Colonic mucosa (tissue), 4 donors: ENCODE data around the gene MAST3. TPM values are rescaled to one million over a fixed set of nuclear protein-coding genes. Genes with fewer than 3 reads are reported as not detected.

Source experiments
- DNase-seq: peaks from one replicate; pipeline ENCODE4 v3.0.0-alpha.2; 2020
- H3K27ac ChIP-seq: fragments of 200-600 bp; one replicate; pipeline ENCODE4 v1.8.0; 2021
- H3K27me3 ChIP-seq: fragments of 200-600 bp; one replicate; pipeline ENCODE4 v1.8.0; 2021
- H3K36me3 ChIP-seq: fragments of 200-600 bp; one replicate; pipeline ENCODE4 v1.8.0; 2021
- H3K4me1 ChIP-seq: fragments of 200-600 bp; one replicate; pipeline ENCODE4 v1.8.0; 2021; ENCODE audit warnings: mild to moderate bottlenecking
- H3K4me3 ChIP-seq: fragments of 200-600 bp; one replicate; pipeline ENCODE4 v1.8.0; 2021
- H3K9ac ChIP-seq, 2 donors: one replicate each; pipeline ENCODE4 v1.7.0; 2013; ENCODE audit warnings: control low read depth in 2 of 2, low read depth in 2 of 2, low read length in 2 of 2
- H3K9me3 ChIP-seq: fragments of 200-600 bp; one replicate; pipeline ENCODE4 v1.8.0; 2021
- CTCF ChIP-seq: fragments of 200-600 bp; IDR thresholded peaks from one replicate; pipeline ENCODE4 v1.8.0; 2022; ENCODE audit warnings: antibody characterized with exemption, mild to moderate bottlenecking
- intact Hi-C: fragments of 100-400 bp; cut with DNase I; formaldehyde crosslinking; loops from one replicate; pipeline ENCODE4 v1.14.1; 2022
- total RNA-seq, 2 donors: library from RNA; stranded (reverse); fragmentation: NEBNext Ultra II Directional in 1 of 2; extraction: Animal tissue kit (Norgen Biotek cat#: 25700) in 1 of 2; gene quantifications; one replicate each; pipeline ENCODE4 v1.2.1, GENCODE V29; 2021
- donor health status: healthy.
- donor health status: DM: no; HTN: no; CAD: no.
- donor health status: DM: no; HTN: no; CAD: no.

MAST3 gene
- total RNA-seq, 2 donors from 2014 or later: 24.3 to 30.9 TPM

- no peak overlapping the region for H3K9ac ChIP-seq
- TF ChIP-seq CTCF: no peak
- no peaks in the 10 kb centered on the region for H3K36me3 ChIP-seq
- H3K4me1 ChIP-seq: peaks cover 13% of the 10 kb centered on the region
- no peaks in the 10 kb centered on the region for H3K27me3 ChIP-seq
- H3K27ac ChIP-seq: no peak overlapping the region
- intact Hi-C loops: no loop called here
- no peak overlapping the region for H3K4me3 ChIP-seq
- H3K9me3 ChIP-seq: no peaks in the 10 kb centered on the region
- no peak for DNase-seq
Measured at GRCh38 chr19:18198374-18198773, 100.8 kb downstream of the MAST3 start.

Other genes with a start within 250 kb of the MAST3 start
- gene JAK3, start 249.8 kb upstream of the MAST3 start, total RNA-seq: 1 to 10 TPM; 3.1 to 4.0 TPM
- gene RPL18A, start 237.9 kb upstream of the MAST3 start, total RNA-seq: 1,000 to 10,000 TPM; 1,592 to 1,923 TPM
- gene SLC5A5, start 225.8 kb upstream of the MAST3 start, total RNA-seq: not detected
- 100 to 1,000 TPM in 1 of 2 donors, 10 to 100 TPM in 1; 45.2 to 122 TPM for gene CCDC124, start 164.8 kb upstream of the MAST3 start, total RNA-seq
- gene KCNN1, start 130.7 kb upstream of the MAST3 start, total RNA-seq: not detected
- 10 to 100 TPM; 15.8 to 16.4 TPM for gene ARRDC2, start 89.6 kb upstream of the MAST3 start, total RNA-seq
- gene IL12RB1, start 10.8 kb upstream of the MAST3 start, total RNA-seq: 1 to 10 TPM in 1 of 2 donors, under 1 TPM in 1; 0.53 to 1.1 TPM
- gene PIK3R2, start 55.4 kb downstream of the MAST3 start, total RNA-seq: 10 to 100 TPM; 42.9 to 48.2 TPM
- gene IFI30, start 76.0 kb downstream of the MAST3 start, total RNA-seq: 10 to 100 TPM; 47.1 to 95.2 TPM
- 10 to 100 TPM in 1 of 2 donors, 1 to 10 TPM in 1; 8.9 to 21.7 TPM for gene MPV17L2, start 95.4 kb downstream of the MAST3 start, total RNA-seq
- 1 to 10 TPM; 3.5 to 4.2 TPM for gene RAB3A, start 106.3 kb downstream of the MAST3 start, total RNA-seq
- gene PDE4C, start 128.7 kb downstream of the MAST3 start, total RNA-seq: 1 to 10 TPM; 2.1 TPM
- gene IQCN, start 176.7 kb downstream of the MAST3 start, total RNA-seq: 1 to 10 TPM; 1.7 to 3.0 TPM
- gene JUND, start 183.8 kb downstream of the MAST3 start, total RNA-seq: 100 to 1,000 TPM; 177 to 418 TPM
- gene LSM4, start 225.3 kb downstream of the MAST3 start, total RNA-seq: 100 to 1,000 TPM; 128 to 308 TPM
- gene PGPEP1, start 242.8 kb downstream of the MAST3 start, total RNA-seq: 10 to 100 TPM; 62.6 to 99.0 TPM